ENCODE results near the gene DHX57.

GRCh38 chr2:38763728-38764127 is 112.0 kb downstream of the DHX57 start:
- TF ChIP-seq POLR2AphosphoS5 (IDR thresholded peaks at IDR 0.05) (no peak), CTCF (IDR thresholded peaks at IDR 0.05; ENCODE audit: poor library complexity, severe bottlenecking) (no peak), EZH2 (IDR thresholded peaks at IDR 0.05; ENCODE audit: borderline replicate concordance, insufficient read depth, low read length, poor library complexity, severe bottlenecking) (no peak), REST (IDR thresholded peaks at IDR 0.05; ENCODE audit: borderline replicate concordance) (no peak), EP300 (conservative IDR thresholded peaks at IDR 0.05; ENCODE audit: poor library complexity, severe bottlenecking) (no peak), TAF1 (IDR thresholded peaks at IDR 0.05; ENCODE audit: low read depth) (no peak), MXI1 (conservative IDR thresholded peaks at IDR 0.05; ENCODE audit: poor library complexity, severe bottlenecking) (no peak), RAD21 (conservative IDR thresholded peaks at IDR 0.05) (no peak)
